ENCODE data around the gene ZNF343.

Gene ZNF343

GRCh38 chr20:2462484-2462883, 46.2 kb downstream of the ZNF343 start:
- no peak for DNase-seq (ENCODE audit: low spot score)
- in situ Hi-C loops (cut with MboI; ENCODE audit: low pct_unique_long_range_greater_than_20kb, low sequenced_read_pairs, unreplicated experiment): no loop called here
- TF ChIP-seq CTCF (IDR thresholded peaks at IDR 0.05; ENCODE audit: extremely low read depth, insufficient read depth, missing control alignments): no peak

- no peak for TF ChIP-seq CTCF (IDR thresholded peaks at IDR 0.05; ENCODE audit: extremely low read depth, insufficient read depth, missing control alignments)
- in situ Hi-C loops (cut with MboI; ENCODE audit: low pct_unique_long_range_greater_than_20kb, low sequenced_read_pairs, unreplicated experiment): no loop called here
- no peak for DNase-seq (ENCODE audit: low spot score)
These were observed 47.8 kb downstream of the ZNF343 start for GRCh38 chr20:2460752-2461424.

GRCh38 chr20:2459981-2460751, 48.5 kb downstream of the ZNF343 start:
- TF ChIP-seq CTCF (IDR thresholded peaks at IDR 0.05; ENCODE audit: extremely low read depth, insufficient read depth, missing control alignments): no peak
- no peak for DNase-seq (ENCODE audit: low spot score)
- in situ Hi-C loops (cut with MboI; ENCODE audit: low pct_unique_long_range_greater_than_20kb, low sequenced_read_pairs, unreplicated experiment): no loop called here

DNA sequence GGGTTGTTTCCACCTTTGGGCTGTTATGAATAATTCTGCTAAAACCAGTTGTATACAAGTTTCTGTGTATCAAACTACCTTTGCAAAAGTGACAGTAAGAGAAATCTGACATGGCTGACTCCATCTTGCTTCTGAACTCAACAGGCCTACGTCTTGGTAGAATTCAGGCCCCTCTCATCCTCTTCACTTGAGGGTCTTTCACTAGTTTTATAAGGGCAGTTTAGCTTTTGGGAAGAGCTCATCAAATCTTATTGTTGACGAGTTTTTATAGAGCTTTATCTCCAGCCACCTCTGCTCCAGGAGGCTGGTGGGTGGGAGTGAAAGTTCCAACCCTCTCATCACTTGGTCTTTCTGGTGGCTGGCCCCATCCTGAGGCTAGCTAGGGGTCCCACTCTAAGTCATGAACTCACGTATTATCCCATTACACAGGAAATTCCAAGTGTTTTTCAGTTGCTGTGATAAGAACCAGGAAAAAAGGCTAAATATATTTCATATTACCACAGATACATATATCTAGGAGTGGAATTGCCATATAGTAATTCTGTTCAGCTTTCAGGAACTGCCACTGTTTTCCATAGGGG, 49.7 kb downstream of the ZNF343 start:
- in situ Hi-C loops (cut with MboI; ENCODE audit: low pct_unique_long_range_greater_than_20kb, low sequenced_read_pairs, unreplicated experiment): no loop called here
- no peak for TF ChIP-seq CTCF (IDR thresholded peaks at IDR 0.05; ENCODE audit: extremely low read depth, insufficient read depth, missing control alignments)
- DNase-seq (ENCODE audit: low spot score): no peak

DNA sequence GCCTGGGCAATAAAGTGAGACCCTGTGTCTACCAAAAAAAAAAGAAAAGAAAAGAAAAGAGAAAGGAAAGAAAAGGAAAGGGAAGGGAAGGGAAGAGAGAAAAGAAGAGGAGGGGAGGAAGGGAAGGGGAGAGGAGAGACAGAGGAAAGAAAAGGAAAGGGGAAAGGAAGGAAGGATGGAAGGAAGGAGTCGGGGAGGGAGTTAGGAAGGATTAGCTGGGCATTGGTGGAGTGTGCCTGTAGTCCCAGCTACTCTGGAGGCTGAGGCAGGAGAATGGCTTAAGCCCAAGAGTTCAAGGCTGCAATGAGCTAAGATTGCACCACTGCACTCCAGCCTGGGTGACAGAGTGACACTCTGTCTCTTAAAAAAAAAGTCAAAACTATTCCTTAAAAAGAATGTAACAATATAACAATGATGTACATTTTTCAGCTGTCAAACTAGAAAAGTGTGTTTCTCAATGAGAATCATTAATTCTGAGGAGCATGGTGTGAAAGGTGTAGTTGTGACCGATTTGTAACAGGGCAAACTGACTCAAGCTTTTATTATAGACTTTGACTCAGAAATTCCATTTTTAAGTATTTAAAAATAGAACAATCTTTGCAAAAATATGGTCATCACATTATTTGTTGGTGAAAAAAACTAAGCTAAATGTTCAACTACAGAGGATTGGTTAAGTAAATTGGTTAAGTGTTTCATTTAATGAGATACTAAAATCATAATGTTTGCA, 52.8 kb downstream of the ZNF343 start:
- in situ Hi-C loops (cut with MboI; ENCODE audit: low pct_unique_long_range_greater_than_20kb, low sequenced_read_pairs, unreplicated experiment): no loop called here
- no peak for DNase-seq (ENCODE audit: low spot score)
- TF ChIP-seq CTCF (IDR thresholded peaks at IDR 0.05; ENCODE audit: extremely low read depth, insufficient read depth, missing control alignments): no peak

DNA sequence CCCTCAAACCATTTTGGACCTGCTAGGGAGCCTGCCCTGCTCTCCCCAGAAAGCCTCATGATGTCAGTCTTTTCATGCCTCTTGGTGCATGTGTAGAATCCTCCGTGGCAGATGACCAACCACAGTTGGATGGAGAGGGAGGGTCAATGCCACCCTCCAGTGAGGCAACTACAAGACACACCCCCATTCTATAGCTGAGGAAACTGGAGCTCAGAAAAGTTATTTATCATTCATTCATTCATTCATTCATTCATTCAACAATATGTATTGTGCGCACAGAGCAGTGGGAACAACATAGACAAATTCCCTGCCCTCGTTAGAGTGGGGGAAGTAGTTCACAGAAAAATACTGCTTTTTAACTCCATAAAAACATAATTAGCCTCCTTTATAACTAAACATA, 54.9 kb downstream of the ZNF343 start:
- no peak for DNase-seq (ENCODE audit: low spot score)
- in situ Hi-C loops (cut with MboI; ENCODE audit: low pct_unique_long_range_greater_than_20kb, low sequenced_read_pairs, unreplicated experiment): no loop called here
- no peak for TF ChIP-seq CTCF (IDR thresholded peaks at IDR 0.05; ENCODE audit: extremely low read depth, insufficient read depth, missing control alignments)

All from GM13977 (cell line).